ENCODE measurements around the gene TSPAN8.

Gene TSPAN8

DNA sequence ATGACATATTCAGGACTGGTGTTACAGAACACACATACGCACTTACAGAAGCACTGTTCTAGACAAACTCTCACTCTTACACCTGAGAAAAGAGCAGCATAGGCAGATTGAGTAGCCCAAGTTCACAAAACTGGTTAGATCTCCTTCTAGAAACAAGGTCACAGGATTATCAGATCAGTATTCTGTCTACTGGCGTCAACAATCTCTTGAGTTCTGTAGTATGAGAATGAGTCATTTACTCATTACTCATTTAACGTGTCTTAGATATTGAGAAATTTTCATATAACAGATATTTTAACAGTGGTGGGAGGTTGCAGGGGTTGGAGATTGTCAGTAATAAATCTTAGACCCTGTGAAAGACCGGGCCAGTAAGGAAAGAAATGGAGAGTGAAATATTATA is 2.8 kb upstream of the TSPAN8 start:
- no peak overlapping the region for H2AFZ ChIP-seq (ENCODE audit: low read depth)
- H3K4me3 ChIP-seq (IDR thresholded peaks at IDR 0.05; ENCODE audit: insufficient read depth, low read depth, low read length): no peak overlapping the region
- H4K20me1 ChIP-seq (ENCODE audit: insufficient read depth): no peaks in the 10 kb centered on the region
- no peak overlapping the region for H3K27ac ChIP-seq
- no peaks in the 10 kb centered on the region for H3K4me1 ChIP-seq (ENCODE audit: low read depth, poor library complexity, severe bottlenecking)
- no peak overlapping the region for H3K9ac ChIP-seq
- no peaks in the 10 kb centered on the region for H3K79me2 ChIP-seq (ENCODE audit: insufficient read depth, low read depth)
- no peaks in the 10 kb centered on the region for H3K27me3 ChIP-seq (ENCODE audit: insufficient read depth, low read depth)
- H3K4me2 ChIP-seq: no peak overlapping the region
- TF ChIP-seq, protein P1, sequence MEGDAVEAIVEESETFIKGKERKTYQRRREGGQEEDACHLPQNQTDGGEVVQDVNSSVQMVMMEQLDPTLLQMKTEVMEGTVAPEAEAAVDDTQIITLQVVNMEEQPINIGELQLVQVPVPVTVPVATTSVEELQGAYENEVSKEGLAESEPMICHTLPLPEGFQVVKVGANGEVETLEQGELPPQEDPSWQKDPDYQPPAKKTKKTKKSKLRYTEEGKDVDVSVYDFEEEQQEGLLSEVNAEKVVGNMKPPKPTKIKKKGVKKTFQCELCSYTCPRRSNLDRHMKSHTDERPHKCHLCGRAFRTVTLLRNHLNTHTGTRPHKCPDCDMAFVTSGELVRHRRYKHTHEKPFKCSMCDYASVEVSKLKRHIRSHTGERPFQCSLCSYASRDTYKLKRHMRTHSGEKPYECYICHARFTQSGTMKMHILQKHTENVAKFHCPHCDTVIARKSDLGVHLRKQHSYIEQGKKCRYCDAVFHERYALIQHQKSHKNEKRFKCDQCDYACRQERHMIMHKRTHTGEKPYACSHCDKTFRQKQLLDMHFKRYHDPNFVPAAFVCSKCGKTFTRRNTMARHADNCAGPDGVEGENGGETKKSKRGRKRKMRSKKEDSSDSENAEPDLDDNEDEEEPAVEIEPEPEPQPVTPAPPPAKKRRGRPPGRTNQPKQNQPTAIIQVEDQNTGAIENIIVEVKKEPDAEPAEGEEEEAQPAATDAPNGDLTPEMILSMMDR (conservative IDR thresholded peaks at IDR 0.05; ENCODE audit: low read depth, low read length): no peak
- no peaks in the 10 kb centered on the region for H3K36me3 ChIP-seq (ENCODE audit: insufficient read depth)

DNA sequence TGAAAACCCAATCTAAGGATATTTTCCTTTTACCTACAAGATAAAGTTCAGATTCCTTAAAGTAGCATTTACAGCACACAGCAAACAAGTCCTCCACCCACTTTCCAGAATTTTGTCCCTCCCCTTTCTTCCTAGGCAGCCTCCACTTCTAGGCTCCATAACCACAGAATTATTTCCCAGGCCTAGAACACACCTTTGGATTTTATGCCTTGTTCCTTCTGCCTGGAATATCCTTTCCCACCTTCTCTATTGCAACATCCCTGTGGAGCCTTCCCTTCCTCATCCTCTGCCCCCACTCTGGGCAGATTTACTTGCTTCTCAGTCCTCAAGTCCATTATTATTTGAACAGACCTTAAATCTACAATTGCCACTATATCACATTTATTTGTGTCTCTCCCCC is 2.1 kb upstream of the TSPAN8 start:
- no peaks in the 10 kb centered on the region for H4K20me1 ChIP-seq (ENCODE audit: insufficient read depth)
- no peak overlapping the region for H3K4me3 ChIP-seq (IDR thresholded peaks at IDR 0.05; ENCODE audit: insufficient read depth, low read depth, low read length)
- H3K4me2 ChIP-seq: no peak overlapping the region
- H3K9ac ChIP-seq: no peak overlapping the region
- TF ChIP-seq, protein P1 (conservative IDR thresholded peaks at IDR 0.05; ENCODE audit: low read depth, low read length): no peak
- no peaks in the 10 kb centered on the region for H3K36me3 ChIP-seq (ENCODE audit: insufficient read depth)
- no peaks in the 10 kb centered on the region for H3K79me2 ChIP-seq (ENCODE audit: insufficient read depth, low read depth)
- H3K27me3 ChIP-seq (ENCODE audit: insufficient read depth, low read depth): no peaks in the 10 kb centered on the region
- H3K4me1 ChIP-seq (ENCODE audit: low read depth, poor library complexity, severe bottlenecking): no peaks in the 10 kb centered on the region
- no peak overlapping the region for H3K27ac ChIP-seq
- no peak overlapping the region for H2AFZ ChIP-seq (ENCODE audit: low read depth)

DNA sequence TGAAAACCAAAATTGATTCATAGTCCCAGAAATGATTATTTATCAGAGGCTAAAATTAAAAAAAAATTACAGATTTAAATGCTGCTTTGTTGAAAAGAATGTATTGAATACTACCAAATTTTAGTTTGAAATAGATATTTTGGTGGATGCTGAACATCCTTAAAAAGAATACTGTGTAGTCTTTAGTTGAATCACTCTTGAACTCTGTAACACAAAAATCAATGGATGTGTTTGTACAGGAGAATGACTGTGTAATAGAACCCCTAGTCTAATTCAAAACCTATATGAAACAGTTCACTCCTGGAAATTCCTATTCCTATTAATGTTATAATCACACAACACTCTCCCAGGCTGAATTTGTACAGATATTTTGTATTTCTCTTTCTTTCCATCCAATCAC is 1.5 kb upstream of the TSPAN8 start:
- H3K79me2 ChIP-seq (ENCODE audit: insufficient read depth, low read depth): no peaks in the 10 kb centered on the region
- H3K36me3 ChIP-seq (ENCODE audit: insufficient read depth): no peaks in the 10 kb centered on the region
- no peaks in the 10 kb centered on the region for H3K4me1 ChIP-seq (ENCODE audit: low read depth, poor library complexity, severe bottlenecking)
- no peak overlapping the region for H3K4me3 ChIP-seq (IDR thresholded peaks at IDR 0.05; ENCODE audit: insufficient read depth, low read depth, low read length)
- H4K20me1 ChIP-seq (ENCODE audit: insufficient read depth): no peaks in the 10 kb centered on the region
- H2AFZ ChIP-seq (ENCODE audit: low read depth): no peak overlapping the region
- no peak overlapping the region for H3K27ac ChIP-seq
- no peak overlapping the region for H3K9ac ChIP-seq
- H3K27me3 ChIP-seq (ENCODE audit: insufficient read depth, low read depth): no peaks in the 10 kb centered on the region
- TF ChIP-seq, protein P1 (conservative IDR thresholded peaks at IDR 0.05; ENCODE audit: low read depth, low read length): no peak
- H3K4me2 ChIP-seq: no peak overlapping the region

DNA sequence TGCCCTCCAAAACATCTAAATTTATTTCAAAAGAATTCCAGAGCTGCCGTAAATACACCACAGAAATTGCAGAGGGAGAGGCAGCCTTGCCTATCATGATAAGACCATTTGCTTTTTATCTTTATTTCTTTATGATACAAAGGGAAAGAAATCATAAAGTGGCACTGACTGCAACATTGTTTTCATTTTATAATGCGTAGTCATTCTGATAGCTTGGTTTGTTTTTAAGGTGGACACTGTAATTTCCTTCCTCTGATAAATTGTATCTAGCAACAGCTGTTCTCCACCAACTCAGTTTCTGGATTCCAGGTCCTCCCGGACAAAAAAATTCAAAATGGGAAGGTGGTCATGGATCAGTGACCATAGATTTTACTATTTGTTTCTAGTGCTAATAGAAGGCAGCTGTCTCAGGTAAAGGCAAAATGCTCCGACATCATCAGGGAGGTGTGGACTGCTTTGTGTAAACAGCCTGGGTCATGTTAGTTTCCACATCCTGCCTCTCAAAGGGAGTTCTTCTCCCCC is 623 bp upstream of the TSPAN8 start:
- Histone ChIP-seq H3K4me1 (ENCODE audit: low read depth, poor library complexity, severe bottlenecking) (no peaks in the 10 kb centered on the region), H3K27ac (no peak overlapping the region), H3K27me3 (ENCODE audit: insufficient read depth, low read depth) (no peaks in the 10 kb centered on the region), H3K36me3 (ENCODE audit: insufficient read depth) (no peaks in the 10 kb centered on the region), H4K20me1 (ENCODE audit: insufficient read depth) (no peaks in the 10 kb centered on the region), H3K9ac (no peak overlapping the region), H2AFZ (ENCODE audit: low read depth) (no peak overlapping the region), H3K79me2 (ENCODE audit: insufficient read depth, low read depth) (no peaks in the 10 kb centered on the region), H3K4me2 (no peak overlapping the region), H3K4me3 (IDR thresholded peaks at IDR 0.05; ENCODE audit: insufficient read depth, low read depth, low read length) (no peak overlapping the region)
- TF ChIP-seq, protein P1 (conservative IDR thresholded peaks at IDR 0.05; ENCODE audit: low read depth, low read length): no peak
